Measurements from ENCODE around the gene ARF1.

GRCh38 chr1:228064741-228065542 is 17.6 kb upstream of the ARF1 start:
- TF ChIP-seq EZH2 (IDR thresholded peaks at IDR 0.05) (no peak), FOXP2 (optimal IDR thresholded peaks at IDR 0.05; ENCODE audit: control extremely low read depth, extremely low read length, insufficient read depth) (no peak), POLR2AphosphoS5 (IDR thresholded peaks at IDR 0.05; ENCODE audit: borderline replicate concordance, low read depth, low read length) (no peak)
